ENCODE data around the gene ATAD3B. TPM values are rescaled to one million over a fixed set of nuclear protein-coding genes. Genes with fewer than 3 reads are reported as not detected.

ATAD3B gene
- total and polyA plus RNA-seq, 2 donors (not counting 3 experiments of a cell fraction or from before 2014, with no cell fraction given): 20.5 to 48.2 TPM

DNA sequence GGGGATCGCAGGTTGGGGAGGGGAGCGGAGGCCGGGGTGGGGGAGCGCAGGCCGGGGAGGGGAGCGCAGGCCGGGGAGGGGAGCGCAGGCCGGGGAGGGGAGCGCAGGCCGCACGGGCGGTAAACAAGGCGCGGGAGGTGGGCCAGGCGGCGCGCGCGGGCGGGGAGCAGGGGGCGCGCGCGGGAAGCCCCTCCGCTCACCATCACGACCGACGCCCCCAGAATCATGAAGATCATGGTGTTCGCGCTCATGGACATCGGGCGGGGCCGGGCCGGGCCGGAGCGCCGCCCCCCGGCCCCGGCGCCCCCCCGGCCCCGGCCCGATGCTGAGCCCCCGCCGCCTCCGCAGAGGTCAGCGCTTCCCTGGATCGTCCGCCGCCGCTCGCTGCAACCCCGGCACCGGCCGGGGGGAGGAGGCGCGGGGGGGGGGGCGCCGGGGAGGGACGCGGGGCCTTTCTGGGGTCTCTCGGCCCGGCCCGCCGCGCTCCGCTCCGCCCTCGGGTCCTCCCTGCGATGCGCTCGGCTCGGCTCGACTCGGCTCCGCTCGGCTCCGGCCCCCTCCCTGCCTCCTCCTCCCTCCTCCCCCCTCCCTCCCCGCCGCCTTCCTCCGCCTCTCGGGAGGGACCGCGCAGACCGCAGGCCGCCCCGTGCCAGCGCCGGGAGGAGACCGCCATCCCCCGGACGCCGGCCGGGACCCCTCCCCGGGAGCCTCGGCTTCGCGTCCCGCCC is 68.7 kb downstream of the ATAD3B start, which contains the start of gene TMEM240:
TSS of gene TMEM240 (minus strand) at position 535 of the 728 bp plus-strand sequence. CDS start at position 257, 278 bp downstream.
- CTCF ChIA-PET: no interaction called here
- peak; percentile 73 for DNase-seq (ENCODE audit: low read depth, low spot score)

More for the DNA sequence above, 68.7 kb downstream of the ATAD3B start, which contains the start of gene TMEM240:
- peaks cover 0 to 10% of the 10 kb centered on the region in 2 experiments for H3K36me3 ChIP-seq (ENCODE audit: control insufficient read depth in 2 of 2, extremely low read depth in 1 of 2, insufficient read depth in 2 of 2, low read length in 2 of 2)
- H3K9ac ChIP-seq (replicated peaks; ENCODE audit: extremely low read depth, insufficient read depth, low read length): peak within 1 kb of the TSS; percentile 36
- no peaks in the 10 kb centered on the region for H4K20me1 ChIP-seq (replicated peaks; ENCODE audit: control insufficient read depth, extremely low read depth, insufficient read depth, low read length)
- peak within 1 kb of the TSS; percentile 58 for H2AFZ ChIP-seq (ENCODE audit: low read depth, low read length)
- peak; percentile 49 for FAIRE-seq
- no peaks in the 10 kb centered on the region for H3K27me3 ChIP-seq (ENCODE audit: control insufficient read depth in 2 of 2, insufficient read depth in 2 of 2, low read length in 2 of 2)
- H3K4me2 ChIP-seq (ENCODE audit: insufficient read depth, low read length): peak within 1 kb of the TSS; percentile 63
- H3K27ac ChIP-seq (ENCODE audit: insufficient read depth, low read depth, low read length): no peak within 1 kb of the TSS
- no peak for TF ChIP-seq EZH2 (IDR thresholded peaks at IDR 0.05; ENCODE audit: borderline replicate concordance, low read depth, low read length, severe bottlenecking)
- no peak for TF ChIP-seq POLR2A (IDR thresholded peaks at IDR 0.05; ENCODE audit: low read depth, low read length)
- TF ChIP-seq, protein P1, sequence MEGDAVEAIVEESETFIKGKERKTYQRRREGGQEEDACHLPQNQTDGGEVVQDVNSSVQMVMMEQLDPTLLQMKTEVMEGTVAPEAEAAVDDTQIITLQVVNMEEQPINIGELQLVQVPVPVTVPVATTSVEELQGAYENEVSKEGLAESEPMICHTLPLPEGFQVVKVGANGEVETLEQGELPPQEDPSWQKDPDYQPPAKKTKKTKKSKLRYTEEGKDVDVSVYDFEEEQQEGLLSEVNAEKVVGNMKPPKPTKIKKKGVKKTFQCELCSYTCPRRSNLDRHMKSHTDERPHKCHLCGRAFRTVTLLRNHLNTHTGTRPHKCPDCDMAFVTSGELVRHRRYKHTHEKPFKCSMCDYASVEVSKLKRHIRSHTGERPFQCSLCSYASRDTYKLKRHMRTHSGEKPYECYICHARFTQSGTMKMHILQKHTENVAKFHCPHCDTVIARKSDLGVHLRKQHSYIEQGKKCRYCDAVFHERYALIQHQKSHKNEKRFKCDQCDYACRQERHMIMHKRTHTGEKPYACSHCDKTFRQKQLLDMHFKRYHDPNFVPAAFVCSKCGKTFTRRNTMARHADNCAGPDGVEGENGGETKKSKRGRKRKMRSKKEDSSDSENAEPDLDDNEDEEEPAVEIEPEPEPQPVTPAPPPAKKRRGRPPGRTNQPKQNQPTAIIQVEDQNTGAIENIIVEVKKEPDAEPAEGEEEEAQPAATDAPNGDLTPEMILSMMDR (IDR thresholded peaks at IDR 0.05; ENCODE audit: extremely low read depth in 1 of 2, insufficient read depth in 1 of 2, low read depth in 1 of 2, low read length in 2 of 2): no peak
- TF ChIP-seq, protein P2, sequence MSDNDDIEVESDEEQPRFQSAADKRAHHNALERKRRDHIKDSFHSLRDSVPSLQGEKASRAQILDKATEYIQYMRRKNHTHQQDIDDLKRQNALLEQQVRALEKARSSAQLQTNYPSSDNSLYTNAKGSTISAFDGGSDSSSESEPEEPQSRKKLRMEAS (IDR thresholded peaks at IDR 0.05; ENCODE audit: insufficient read depth, insufficient read length): no peak
- TF ChIP-seq FOS (IDR thresholded peaks at IDR 0.05; ENCODE audit: borderline replicate concordance, insufficient read depth, low read length): no peak
- TF ChIP-seq POLR2AphosphoS5 (IDR thresholded peaks at IDR 0.05; ENCODE audit: insufficient read depth, low read depth, low read length): peak; percentile 30
- TF ChIP-seq JUN (IDR thresholded peaks at IDR 0.05; ENCODE audit: borderline replicate concordance, insufficient read depth, insufficient read length, low read depth): no peak
- TF ChIP-seq GATA2 (IDR thresholded peaks at IDR 0.05; ENCODE audit: insufficient read depth, insufficient read length, low read depth, low read length): no peak
- no TSS peak for BruUV-seq (replicated peaks)
- H3K9me3 ChIP-seq (replicated peaks; ENCODE audit: control insufficient read depth, insufficient read depth, low read length): no peaks in the 10 kb centered on the region
- H3K79me2 ChIP-seq (ENCODE audit: control insufficient read depth, insufficient read depth, low read length): peaks cover 7% of the 10 kb centered on the region
- dilution Hi-C loops (cut with MboI; ENCODE audit: extremely low pct_ligation_motif_present, low sequenced_read_pairs) (no loop called here), intact Hi-C loops (cut with micrococcal nuclease) (no loop called here)
- POLR2A ChIA-PET: no interaction called here
- peak within 1 kb of the TSS; percentile 32 to 60 (median 44) for H3K4me3 ChIP-seq (replicated peaks in 1 of 3; ENCODE audit: insufficient read depth in 1 of 3, low read depth in 1 of 3, low read length in 3 of 3)
- no peaks in the 10 kb centered on the region for H3K9me1 ChIP-seq (replicated peaks; ENCODE audit: control insufficient read depth, extremely low read depth, insufficient read depth, low read length)
- H3K4me1 ChIP-seq (ENCODE audit: control insufficient read depth, extremely low read depth, insufficient read depth, low read length): peaks cover 14% of the 10 kb centered on the region
